Right kidney (tissue), 9 donors: ENCODE data around the gene SLC25A19.

Experiments
- DNase-seq: peaks from one replicate; pipeline ENCODE4 v3.0.0-alpha.2; 2016
- long read RNA-seq, 8 donors: transcript quantifications; one replicate each; lab custom pipeline, GENCODE V29; 2026

The SLC25A19 gene
- long read RNA-seq, donor 1, partial matches to known transcripts = 0 of 4 reads
- long read RNA-seq, donor 1, other reads (novel, unspliced or antisense) = 0 of 4 reads
- long read RNA-seq, donor 2 = 0 reads
- long read RNA-seq, donor 3 = 0 reads
- long read RNA-seq, donor 4, partial matches to known transcripts = 0 of 2 reads
- long read RNA-seq, donor 4, other reads (novel, unspliced or antisense) = 0 of 2 reads
- long read RNA-seq, donor 5, partial matches to known transcripts = 0 of 2 reads
- long read RNA-seq, donor 5, other reads (novel, unspliced or antisense) = 0 of 2 reads
- long read RNA-seq, donor 6, partial matches to known transcripts = 0 of 1 reads
- long read RNA-seq, donor 6, other reads (novel, unspliced or antisense) = 0 of 1 reads
- long read RNA-seq, donor 7 = 0 reads
- long read RNA-seq, donor 8, partial matches to known transcripts = 0 of 2 reads
- long read RNA-seq, donor 8, other reads (novel, unspliced or antisense) = 0 of 2 reads

- DNase-seq = peak; percentile 94
Observed at GRCh38 chr17:75289115-75289831, at the start of gene SLC25A19. SLC25A19 (minus strand) TSS chr17:75289433; CDS start chr17:75286764, 2,669 bp downstream.

- no peak for DNase-seq
Observed at GRCh38 chr17:75338335-75338734, 49.1 kb upstream of the SLC25A19 start.

GRCh38 chr17:75335315-75335714 is 46.1 kb upstream of the SLC25A19 start:
- no peak for DNase-seq

- DNase-seq = no peak
Observed at GRCh38 chr17:75334723-75335122, 45.5 kb upstream of the SLC25A19 start.

- DNase-seq = no peak
Observed at GRCh38 chr17:75331671-75332070, 42.4 kb upstream of the SLC25A19 start.

- no peak for DNase-seq
Observed at GRCh38 chr17:75327757-75328156, 38.5 kb upstream of the SLC25A19 start.

GRCh38 chr17:75326226-75326848 is 37.1 kb upstream of the SLC25A19 start:
- no peak for DNase-seq

GRCh38 chr17:75325827-75326225 is 36.6 kb upstream of the SLC25A19 start:
- no peak for DNase-seq

- DNase-seq = no peak
Observed at GRCh38 chr17:75325348-75325747, 36.1 kb upstream of the SLC25A19 start.

GRCh38 chr17:75321506-75321905 is 32.3 kb upstream of the SLC25A19 start:
- DNase-seq = no peak

- no peak for DNase-seq
Observed at GRCh38 chr17:75319904-75320691, 30.9 kb upstream of the SLC25A19 start.

- DNase-seq = no peak
Observed at GRCh38 chr17:75318615-75319222, 29.5 kb upstream of the SLC25A19 start.

- no peak for DNase-seq
Observed at GRCh38 chr17:75318211-75318610, 29.0 kb upstream of the SLC25A19 start.

- no peak for DNase-seq
Observed at GRCh38 chr17:75317671-75318070, 28.4 kb upstream of the SLC25A19 start.

- no peak for DNase-seq
Observed at GRCh38 chr17:75316253-75316652, 27.0 kb upstream of the SLC25A19 start.

GRCh38 chr17:75315541-75316243 is 26.5 kb upstream of the SLC25A19 start:
- no peak for DNase-seq

GRCh38 chr17:75313941-75314551 is 24.8 kb upstream of the SLC25A19 start:
- no peak for DNase-seq

GRCh38 chr17:75308732-75309629 is 19.7 kb upstream of the SLC25A19 start:
- DNase-seq = peak; percentile 31

GRCh38 chr17:75307957-75308731 is 18.9 kb upstream of the SLC25A19 start:
- DNase-seq = no peak
